Measurements from ENCODE around the gene MRPL49. TPM values are rescaled to one million over a fixed set of nuclear protein-coding genes. Genes with fewer than 3 reads are reported as not detected.

The MRPL49 gene
- total and polyA plus RNA-seq, 2 experiments from 2014 or later, result 27.7 to 61.9 TPM

GRCh38 chr11:65077451-65077850 is 44.7 kb upstream of the MRPL49 start (continued):
- TF ChIP-seq CTCF (conservative IDR thresholded peaks at IDR 0.05; ENCODE audit: low read depth in 2 of 2) (no peak), JUNB (IDR thresholded peaks at IDR 0.05; ENCODE audit: unreplicated experiment) (no peak), ZNF462 (CRISPR knock-in tag; IDR thresholded peaks at IDR 0.05) (no peak), ZNF331 (CRISPR knock-in tag; IDR thresholded peaks at IDR 0.05; ENCODE audit: low read depth) (no peak), POLR2AphosphoS5 (IDR thresholded peaks at IDR 0.05; ENCODE audit: low read depth) (no peak)

DNA sequence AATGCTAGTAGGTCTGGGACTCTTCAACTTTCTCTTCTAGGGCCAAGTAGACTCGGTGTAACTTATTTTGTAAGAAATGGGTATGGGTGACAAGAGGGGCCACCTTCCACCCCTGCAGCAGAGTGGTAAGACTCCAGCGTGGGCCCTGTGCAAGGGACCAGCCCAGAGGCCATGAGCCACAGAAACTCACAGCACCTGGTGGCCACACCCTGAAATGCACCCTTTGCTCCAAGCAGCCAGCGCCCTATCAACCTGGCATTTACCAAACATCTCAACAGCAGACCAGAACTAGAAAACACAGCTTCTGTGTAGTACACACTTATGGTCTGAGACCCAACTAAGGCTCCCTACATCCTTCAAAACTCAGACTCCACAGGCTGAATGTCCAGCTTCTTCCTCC is 44.0 kb upstream of the MRPL49 start:
- H3K27me3 ChIP-seq (ENCODE audit: insufficient read depth), result no peaks in the 10 kb centered on the region
- no peaks in the 10 kb centered on the region for H3K9me2 ChIP-seq (ENCODE audit: insufficient read depth)
- peaks cover 29% of the 10 kb centered on the region; the same call in 1 of the 2 replicates for H3F3A ChIP-seq (replicated peaks; ENCODE audit: low read depth)
- H3K4me1 ChIP-seq (ENCODE audit: insufficient read depth), result peaks cover 8% of the 10 kb centered on the region; the same call in 1 of the 2 replicates
- H3K4me3 ChIP-seq, result no peak overlapping the region
- Mint-ChIP-seq H3K9me3 (no peaks in the 10 kb centered on the region; the same call in 2 of the 3 replicates), H3K27me3 (ENCODE audit: insufficient read depth, low read depth, poor library complexity) (peaks cover 8% of the 10 kb centered on the region), H3K4me3 (no peak overlapping the region), H3K36me3 (ENCODE audit: low read depth) (peaks cover 69% of the 10 kb centered on the region), H3K4me1 (peaks cover 23% of the 10 kb centered on the region), H3K27ac (no peak overlapping the region)
- H4K20me1 ChIP-seq (replicated peaks; ENCODE audit: insufficient read depth), result peaks cover 42% of the 10 kb centered on the region
- H2AFZ ChIP-seq, result no peak overlapping the region
- H3K36me3 ChIP-seq (ENCODE audit: insufficient read depth), result peaks cover 16% of the 10 kb centered on the region
- H3K4me2 ChIP-seq, result no peak overlapping the region
- peaks cover 50% of the 10 kb centered on the region for H3K79me2 ChIP-seq (replicated peaks; ENCODE audit: insufficient read depth)
- peak overlapping the region; percentile 74; the same call in 1 of the 2 replicates for H3K27ac ChIP-seq (ENCODE audit: low read depth)
- DNase-seq (ENCODE audit: low spot score) (peak; percentile 80), ATAC-seq (peak; percentile 93)
- TF ChIP-seq ZNF114 (CRISPR knock-in tag; IDR thresholded peaks at IDR 0.05), result no peak
- TF ChIP-seq CTCF (conservative IDR thresholded peaks at IDR 0.05; ENCODE audit: low read depth in 2 of 2), result peak; percentile 63 to 66
